SK-N-SH (cell line): ENCODE results near the gene FAM120A. TPM values are rescaled to one million over a fixed set of nuclear protein-coding genes. Genes with fewer than 3 reads are reported as not detected.
"Not testable (repeated sequence)": the region's sequence is repeated elsewhere in the genome, so short reads cannot be mapped to it uniquely, and the experiment has no call there.

ENCODE experiments used
- CTCF ChIA-PET: fragments of 300-600, 350-600 bp; formaldehyde crosslinking; extraction: SDS; loops from one replicate; lab custom pipeline; 2021; lab: Yijun Ruan, JAX
- POLR2A ChIA-PET: fragments of 350-600 bp; sonication (Branson Sonifier 250); formaldehyde crosslinking; extraction: SDS; loops from one replicate; lab custom pipeline; 2020; ENCODE audit warnings: antibody characterized with exemption, inconsistent platforms; lab: Yijun Ruan, JAX
- DNase-seq: peaks from one replicate; pipeline ENCODE4 v3.0.0; 2012
- H2AFZ ChIP-seq: fragments of 200-600 bp; sonication (generic); 2 replicates; pipeline ENCODE4 v1.8.1; 2016; ENCODE audit warnings: antibody characterized with exemption, mild to moderate bottlenecking, low read depth
- H3F3A ChIP-seq: fragments of 200-600 bp; sonication (generic); replicated peaks from 2 replicates; pipeline ENCODE3; 2016; ENCODE audit warnings: antibody characterized with exemption, mild to moderate bottlenecking; ENCODE audit not compliant: insufficient read depth
- H3K27ac ChIP-seq, 2 experiments: fragments of 200-500 bp in 1 of 2; fragments of 200-600 bp in 1 of 2; sonication (Bioruptor generic) in 1 of 2; sonication (generic), shearing (Covaris generic) in 1 of 2; 2 replicates each; pipeline versions ENCODE4 v1.5.1 to v1.6.1; 2014 to 2016; ENCODE audit warnings: low read depth in 2 of 2, inconsistent platforms in 1 of 2, low read length in 1 of 2, mild to moderate bottlenecking in 1 of 2, mixed read lengths in 1 of 2
- H3K27me3 ChIP-seq: fragments of 200-600 bp; sonication (generic), shearing (Covaris generic); 2 replicates; pipeline ENCODE4 v1.6.1; 2016; ENCODE audit warnings: mixed run types; ENCODE audit not compliant: insufficient read depth
- H3K36me3 ChIP-seq, 2 experiments: fragments of 200-500 bp in 1 of 2; fragments of 200-600 bp in 1 of 2; sonication (Bioruptor generic) in 1 of 2; sonication (generic) in 1 of 2; replicated peaks in 1 of 2; 2 replicates each; pipeline versions ENCODE3 to v1.5.1; 2014 to 2016; ENCODE audit warnings: low read length in 1 of 2, mild to moderate bottlenecking in 1 of 2; ENCODE audit not compliant: insufficient read depth in 2 of 2, control insufficient read depth in 1 of 2
- H3K4me1 ChIP-seq, 2 experiments: fragments of 200-500 bp in 1 of 2; fragments of 200-600 bp in 1 of 2; sonication (Bioruptor generic) in 1 of 2; sonication (generic), shearing (Covaris generic) in 1 of 2; 2 replicates each; pipeline versions ENCODE4 v1.5.1 to v1.6.1; 2014 to 2016; ENCODE audit warnings: low read depth in 1 of 2, low read length in 1 of 2, mixed run types in 1 of 2; ENCODE audit not compliant: insufficient read depth in 2 of 2, control insufficient read depth in 1 of 2
- H3K4me2 ChIP-seq: fragments of 200-600 bp; sonication (generic), shearing (Covaris generic); 2 replicates; pipeline ENCODE4 v1.6.1; 2017; ENCODE audit warnings: mixed run types
- H3K4me3 ChIP-seq, 2 experiments: fragments of 200-500 bp in 1 of 2; fragments of 200-600 bp in 1 of 2; sonication (Bioruptor generic) in 1 of 2; sonication (generic), shearing (Covaris generic) in 1 of 2; 2 replicates each; pipeline versions ENCODE4 v1.5.1 to v1.8.1; 2014 to 2016; ENCODE audit warnings: low read depth in 2 of 2, inconsistent platforms in 1 of 2, low read length in 1 of 2, mild to moderate bottlenecking in 1 of 2, mixed read lengths in 1 of 2, moderate library complexity in 1 of 2
- H3K79me2 ChIP-seq: fragments of 200-600 bp; sonication (generic); 2 replicates; pipeline ENCODE4 v1.8.1; 2017; ENCODE audit warnings: mild to moderate bottlenecking; ENCODE audit not compliant: insufficient read depth
- H3K9ac ChIP-seq: fragments of 200-600 bp; sonication (generic); 2 replicates; pipeline ENCODE4 v1.6.1; 2017; ENCODE audit warnings: mixed run types
- H3K9me2 ChIP-seq: fragments of 200-600 bp; sonication (generic); 2 replicates; pipeline ENCODE4 v1.6.1; 2017; ENCODE audit warnings: mixed run types
- H3K9me3 ChIP-seq: fragments of 200-600 bp; sonication (generic); 2 replicates; pipeline ENCODE4 v1.6.1; 2017; ENCODE audit warnings: mixed run types, mild to moderate bottlenecking, moderate library complexity
- H4K20me1 ChIP-seq: fragments of 200-600 bp; sonication (generic); 2 replicates; pipeline ENCODE4 v1.6.1; 2017; ENCODE audit warnings: mild to moderate bottlenecking, mixed run types; ENCODE audit not compliant: insufficient read depth
- JUND ChIP-seq: IDR thresholded peaks from 2 replicates; pipeline ENCODE4 v1.4.0; 2012
- MXI1 ChIP-seq: IDR thresholded peaks from 2 replicates; pipeline ENCODE4 v1.6.1; 2012; ENCODE audit warnings: mild to moderate bottlenecking, low read depth, low read length, improper control_type of control experiment
- REST ChIP-seq: IDR thresholded peaks from 2 replicates; pipeline ENCODE4 v1.6.1; 2012; ENCODE audit warnings: mild to moderate bottlenecking, low read depth, low read length, moderate library complexity
- RFX5 ChIP-seq: IDR thresholded peaks from 2 replicates; pipeline ENCODE4 v1.6.1; 2012; ENCODE audit warnings: mild to moderate bottlenecking, improper control_type of control experiment, low read length
- SMC3 ChIP-seq: IDR thresholded peaks from 2 replicates; pipeline ENCODE4 v1.6.1; 2012; ENCODE audit warnings: low read depth, low read length, improper control_type of control experiment
- TEAD4 ChIP-seq: IDR thresholded peaks from 2 replicates; pipeline ENCODE4 v1.4.0; 2012; ENCODE audit warnings: mild to moderate bottlenecking, borderline replicate concordance; ENCODE audit not compliant: insufficient read depth
- ZBTB33 ChIP-seq: IDR thresholded peaks from 2 replicates; pipeline ENCODE4 v1.4.0; 2012; ENCODE audit warnings: low read depth, borderline replicate concordance
- WGBS: methylation state at CpG from one replicate; pipeline ENCODE4 v1.1.6; 2017; ENCODE audit warnings: low lambda C conversion rate; 5-methylcytosine and 5-hydroxymethylcytosine counted together
- polyA plus RNA-seq, 3 experiments: library from polyadenylated mRNA; depleted of rRNA; stranded (reverse); fragments of >200 nt; gene quantifications; 2 replicates each; pipeline ENCODE4 v1.2.3, GENCODE V29; 2012
- TF ChIP-seq, protein P1 (sequence below): fragments of 150-350 bp; IDR thresholded peaks from 2 replicates; pipeline ENCODE4 v1.6.1; 2017; ENCODE audit warnings: antibody characterized with exemption, low read length, low read depth, borderline replicate concordance
- TF ChIP-seq, protein P2 (sequence below): IDR thresholded peaks from 2 replicates; pipeline ENCODE4 v1.4.0; 2012; ENCODE audit warnings: low read depth

The FAM120A gene
- polyA plus RNA-seq, 1 of the 3 experiments (the other 2 are of a cell fraction) = 58.6 TPM

- ChIA-PET CTCF (no interaction called here), POLR2A (no interaction called here)
- Histone ChIP-seq H4K20me1 (peaks cover 23% of the 10 kb centered on the region), H3K9me3 (no peaks in the 10 kb centered on the region), H3K27ac (no peak overlapping the region), H3K36me3 (peaks cover 0 to 9% of the 10 kb centered on the region in 2 experiments), H3K4me3 (no peak overlapping the region), H3K4me2 (no peak overlapping the region), H3K27me3 (no peaks in the 10 kb centered on the region), H3K9ac (no peak overlapping the region), H3K9me2 (no peaks in the 10 kb centered on the region), H3K79me2 (peaks cover 74% of the 10 kb centered on the region), H2AFZ (no peak overlapping the region), H3K4me1 (peaks cover 0 to 17% of the 10 kb centered on the region in 2 experiments; a peak in 1 of 4 replicates), H3F3A (no peaks in the 10 kb centered on the region)
- WGBS = 88% methylated on average over 7 of the region's 7 CpGs
- TF ChIP-seq JUND = no peak
- no peak for TF ChIP-seq MXI1
- no peak for TF ChIP-seq RFX5
- TF ChIP-seq ZBTB33 = no peak
- TF ChIP-seq SMC3 = no peak
- TF ChIP-seq TEAD4 = no peak
- TF ChIP-seq, protein P1, sequence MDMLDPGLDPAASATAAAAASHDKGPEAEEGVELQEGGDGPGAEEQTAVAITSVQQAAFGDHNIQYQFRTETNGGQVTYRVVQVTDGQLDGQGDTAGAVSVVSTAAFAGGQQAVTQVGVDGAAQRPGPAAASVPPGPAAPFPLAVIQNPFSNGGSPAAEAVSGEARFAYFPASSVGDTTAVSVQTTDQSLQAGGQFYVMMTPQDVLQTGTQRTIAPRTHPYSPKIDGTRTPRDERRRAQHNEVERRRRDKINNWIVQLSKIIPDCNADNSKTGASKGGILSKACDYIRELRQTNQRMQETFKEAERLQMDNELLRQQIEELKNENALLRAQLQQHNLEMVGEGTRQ = no peak
- TF ChIP-seq REST = no peak
- TF ChIP-seq, protein P2, sequence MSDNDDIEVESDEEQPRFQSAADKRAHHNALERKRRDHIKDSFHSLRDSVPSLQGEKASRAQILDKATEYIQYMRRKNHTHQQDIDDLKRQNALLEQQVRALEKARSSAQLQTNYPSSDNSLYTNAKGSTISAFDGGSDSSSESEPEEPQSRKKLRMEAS = no peak
- DNase-seq = no peak
Observed at GRCh38 chr9:93510041-93510440, 58.6 kb downstream of the FAM120A start.

DNA sequence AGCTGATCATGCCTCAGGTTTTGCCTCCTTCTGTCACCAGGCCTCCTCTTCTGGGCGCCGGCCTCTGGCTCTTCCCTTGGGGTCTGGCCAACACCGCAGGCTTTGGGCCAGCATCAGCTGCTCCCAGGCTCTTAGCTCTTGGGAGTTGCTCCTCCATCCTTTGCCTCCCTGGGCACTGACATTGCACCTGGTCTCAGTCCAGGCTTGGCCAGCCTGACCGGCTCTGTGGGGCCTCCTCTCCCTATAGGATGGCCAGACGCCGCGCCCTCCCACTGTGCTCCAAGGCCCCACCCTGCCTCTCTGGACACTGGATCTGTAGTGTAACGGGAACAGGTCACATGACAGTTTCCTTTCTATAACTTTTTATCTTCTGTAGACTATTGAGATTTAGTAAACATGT lies 59.7 kb downstream of the FAM120A start:
- H3K9ac ChIP-seq, H3K4me2 ChIP-seq, H3K9me3 ChIP-seq, H3K27me3 ChIP-seq, H3F3A ChIP-seq, CTCF ChIA-PET, H3K4me3 ChIP-seq, H3K36me3 ChIP-seq, H2AFZ ChIP-seq, H3K27ac ChIP-seq, H3K9me2 ChIP-seq, DNase-seq, POLR2A ChIA-PET: not testable (repeated sequence)
- peaks cover 62% of the 10 kb centered on the region for H3K79me2 ChIP-seq
- 100% methylated on average over 7 of the region's 8 CpGs for WGBS
- H4K20me1 ChIP-seq = peaks cover 23% of the 10 kb centered on the region
- H3K4me1 ChIP-seq = peaks cover 0 to 17% of the 10 kb centered on the region in 2 experiments; a peak in 1 of 4 replicates

DNA sequence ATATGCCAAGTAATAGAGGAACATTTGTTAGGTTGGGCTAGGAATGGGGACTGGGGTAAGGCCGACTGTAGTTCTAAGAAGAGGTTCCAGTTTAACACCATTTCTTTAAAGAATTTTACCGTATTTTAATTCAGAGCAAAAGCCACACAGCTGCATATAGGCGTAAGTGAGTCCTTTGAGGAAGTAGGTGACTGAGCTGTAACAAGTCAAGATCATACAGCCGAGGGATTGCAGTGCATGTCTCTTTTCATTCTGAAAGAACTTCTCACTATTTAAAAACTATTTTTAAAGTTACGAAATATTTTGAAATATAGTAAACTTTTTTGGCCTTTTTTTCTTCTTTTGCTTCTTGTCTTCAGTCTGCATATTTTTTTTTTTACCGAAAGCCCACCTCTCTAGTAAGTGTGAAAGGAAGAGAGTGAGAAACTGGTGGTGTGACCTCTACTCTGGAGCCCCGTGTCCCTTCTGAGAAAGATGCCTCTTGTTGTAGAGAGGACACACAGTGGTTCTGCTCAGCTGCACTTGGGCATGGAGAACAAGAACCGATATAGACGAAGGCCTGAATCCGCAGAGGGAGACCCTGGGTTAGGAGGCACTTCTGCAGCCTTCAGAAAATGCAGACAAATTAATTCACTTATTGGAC lies 60.8 kb downstream of the FAM120A start:
- 97% methylated on average over 10 of the region's 10 CpGs for WGBS
- H4K20me1 ChIP-seq = peaks cover 24% of the 10 kb centered on the region
- peaks cover 0 to 17% of the 10 kb centered on the region in 2 experiments; a peak in 1 of 4 replicates for H3K4me1 ChIP-seq
- H3K36me3 ChIP-seq, H2AFZ ChIP-seq, POLR2A ChIA-PET, H3K27me3 ChIP-seq, H3K9me3 ChIP-seq, H3K9me2 ChIP-seq, H3K27ac ChIP-seq, H3K4me2 ChIP-seq, H3K9ac ChIP-seq, DNase-seq, CTCF ChIA-PET, H3K4me3 ChIP-seq, H3F3A ChIP-seq: not testable (repeated sequence)
- H3K79me2 ChIP-seq = peaks cover 57% of the 10 kb centered on the region
